ENCODE results near the gene ZNF614. TPM values are rescaled to one million over a fixed set of nuclear protein-coding genes. Genes with fewer than 3 reads are reported as not detected.
"Not testable (repeated sequence)": the region's sequence is repeated elsewhere in the genome, so short reads cannot be mapped to it uniquely, and the experiment has no call there.

ZNF614 gene
- total RNA-seq, 8 experiments from 2014 or later: 10.0 to 12.8 (median 12.0) TPM

- WGBS, 10 experiments: 95 to 100% (median 100%) methylated on average over 1 to 4 of the region's 4 CpGs; no CpG with 5 or more reads in 1 of the 10 experiments
- in situ Hi-C loops (cut with MboI; ENCODE audit: low pct_unique_long_range_greater_than_20kb in 2 of 9, low sequenced_read_pairs in 9 of 9, unreplicated experiment in 9 of 9); H3K27ac ChIP-seq: not testable (repeated sequence)
These were observed 3.7 kb downstream of the ZNF614 start for GRCh38 chr19:52024478-52024877.

GRCh38 chr19:52022193-52022592 lies 6.0 kb downstream of the ZNF614 start:
- Histone ChIP-seq H3K27ac (no peak overlapping the region), H3K4me1 (replicated peaks in 1 of 2) (peaks cover 3% of the 10 kb centered on the region in 2 donors), H3K4me3 (no peak overlapping the region)
- in situ Hi-C loops (cut with MboI; ENCODE audit: low pct_unique_long_range_greater_than_20kb in 2 of 9, low sequenced_read_pairs in 9 of 9, unreplicated experiment in 9 of 9): no loop called here
- no peak for ATAC-seq (replicated peaks in 6 of 8)
- 71 to 100% (median 100%) methylated on average over 1 to 5 of the region's 15 CpGs; no CpG with 5 or more reads in 3 of the 10 experiments for WGBS, 10 experiments

More at GRCh38 chr19:52024478-52024877, 3.7 kb downstream of the ZNF614 start:
- ATAC-seq (replicated peaks in 6 of 8); H3K4me1 ChIP-seq (replicated peaks in 1 of 2); H3K4me3 ChIP-seq: not testable (repeated sequence)

GRCh38 chr19:52020506-52020905 lies 7.7 kb downstream of the ZNF614 start:
- Histone ChIP-seq H3K27ac (no peak overlapping the region), H3K4me3 (no peak overlapping the region), H3K4me1 (replicated peaks in 1 of 2) (no peaks in the 10 kb centered on the region)
- ATAC-seq (replicated peaks in 6 of 8): no peak
- WGBS, 10 experiments: 94 to 100% (median 100%) methylated on average over 1 to 4 of the region's 4 CpGs; no CpG with 5 or more reads in 1 of the 10 experiments
- in situ Hi-C loops (cut with MboI; ENCODE audit: low pct_unique_long_range_greater_than_20kb in 2 of 9, low sequenced_read_pairs in 9 of 9, unreplicated experiment in 9 of 9): no loop called here

GRCh38 chr19:52010674-52011073 lies 17.5 kb downstream of the ZNF614 start:
- no peak overlapping the region for H3K4me3 ChIP-seq
- H3K27ac ChIP-seq: no peak overlapping the region
- no peak for ATAC-seq (replicated peaks in 6 of 8)
- in situ Hi-C loops (cut with MboI; ENCODE audit: low pct_unique_long_range_greater_than_20kb in 2 of 9, low sequenced_read_pairs in 9 of 9, unreplicated experiment in 9 of 9): no loop called here
- WGBS, 10 experiments: 60 to 100% (median 92%) methylated on average over 1 of the region's 1 CpG; no CpG with 5 or more reads in 6 of the 10 experiments
- H3K4me1 ChIP-seq (replicated peaks in 1 of 2): peaks cover 0 to 3% of the 10 kb centered on the region in 2 donors

- peak; percentile 93 to 98 (median 96) for ATAC-seq (replicated peaks in 6 of 8)
- Histone ChIP-seq H3K4me1 (replicated peaks in 1 of 2) (peaks cover 0 to 3% of the 10 kb centered on the region in 2 donors), H3K27ac (peak within 1 kb of the TSS; percentile 73 to 80), H3K4me3 (peak within 1 kb of the TSS; percentile 54 to 95 (median 78))
- WGBS, 10 experiments: 0 to 62% (median 4%) methylated on average over 3 to 19 of the region's 44 CpGs; no CpG with 5 or more reads in 3 of the 10 experiments
- in situ Hi-C loops (cut with MboI; ENCODE audit: low pct_unique_long_range_greater_than_20kb in 2 of 9, low sequenced_read_pairs in 9 of 9, unreplicated experiment in 9 of 9): no loop called here
These were observed 20.2 kb downstream of the ZNF614 start, which contains the start of gene ZNF615 for GRCh38 chr19:52007806-52008557. TSS of gene ZNF615 (minus strand) at chr19:52008211. CDS start at chr19:52003711, 4,500 bp downstream.

GRCh38 chr19:52007451-52007805 lies 20.8 kb downstream of the ZNF614 start:
- no peak overlapping the region for H3K27ac ChIP-seq
- ATAC-seq (replicated peaks in 6 of 8): peak; percentile 13 to 51 (median 42)
- H3K4me3 ChIP-seq: peak overlapping the region; percentile 54 to 95 (median 78)
- 0 to 96% (median 19%) methylated on average over 1 to 6 of the region's 9 CpGs; no CpG with 5 or more reads in 3 of the 10 experiments for WGBS, 10 experiments
- in situ Hi-C loops (cut with MboI; ENCODE audit: low pct_unique_long_range_greater_than_20kb in 2 of 9, low sequenced_read_pairs in 9 of 9, unreplicated experiment in 9 of 9): no loop called here
- H3K4me1 ChIP-seq (replicated peaks in 1 of 2): peaks cover 0 to 3% of the 10 kb centered on the region in 2 donors

GRCh38 chr19:51994048-51994644 lies 34.0 kb downstream of the ZNF614 start:
- in situ Hi-C loops (cut with MboI; ENCODE audit: low pct_unique_long_range_greater_than_20kb in 2 of 9, low sequenced_read_pairs in 9 of 9, unreplicated experiment in 9 of 9): no loop called here
- ATAC-seq (replicated peaks in 6 of 8): no peak
- Histone ChIP-seq H3K4me1 (replicated peaks in 1 of 2) (no peaks in the 10 kb centered on the region), H3K4me3 (no peak overlapping the region), H3K27ac (no peak overlapping the region)
- WGBS, 10 experiments: 73 to 100% (median 93%) methylated on average over 1 to 2 of the region's 2 CpGs; no CpG with 5 or more reads in 5 of the 10 experiments

GRCh38 chr19:51993422-51993821 lies 34.8 kb downstream of the ZNF614 start:
- Histone ChIP-seq H3K4me1 (replicated peaks in 1 of 2) (no peaks in the 10 kb centered on the region), H3K4me3 (no peak overlapping the region), H3K27ac (no peak overlapping the region)
- no peak for ATAC-seq (replicated peaks in 6 of 8)
- in situ Hi-C loops (cut with MboI; ENCODE audit: low pct_unique_long_range_greater_than_20kb in 2 of 9, low sequenced_read_pairs in 9 of 9, unreplicated experiment in 9 of 9): no loop called here
- 78 to 96% (median 90%) methylated on average over 1 to 7 of the region's 10 CpGs; no CpG with 5 or more reads in 2 of the 10 experiments for WGBS, 10 experiments

GRCh38 chr19:51986309-51987291 lies 41.6 kb downstream of the ZNF614 start, which contains the start of gene ZNF350:
TSS of gene ZNF350 (minus strand) at chr19:51986840. CDS start at chr19:51974360, 12,480 bp downstream.
- peak within 1 kb of the TSS; percentile 33 to 46 for H3K27ac ChIP-seq
- WGBS, 10 experiments: 1 to 61% (median 28%) methylated on average over 2 to 28 of the region's 33 CpGs
- ATAC-seq (replicated peaks in 6 of 8): peak; percentile 84 to 100 (median 98)
- in situ Hi-C loops (cut with MboI; ENCODE audit: low pct_unique_long_range_greater_than_20kb in 2 of 9, low sequenced_read_pairs in 9 of 9, unreplicated experiment in 9 of 9): no loop called here
- peaks cover 0 to 5% of the 10 kb centered on the region in 2 donors for H3K4me1 ChIP-seq (replicated peaks in 1 of 2)
- H3K4me3 ChIP-seq: peak within 1 kb of the TSS; percentile 40 to 86 (median 47)

- in situ Hi-C loops (cut with MboI; ENCODE audit: low pct_unique_long_range_greater_than_20kb in 2 of 9, low sequenced_read_pairs in 9 of 9, unreplicated experiment in 9 of 9): no loop called here
- no peak for ATAC-seq (replicated peaks in 6 of 8)
- Histone ChIP-seq H3K4me3 (no peak overlapping the region), H3K4me1 (replicated peaks in 1 of 2) (peaks cover 0 to 5% of the 10 kb centered on the region in 2 donors), H3K27ac (no peak overlapping the region)
- 80 to 85% (median 83%) methylated on average over 1 to 4 of the region's 4 CpGs; no CpG with 5 or more reads in 6 of the 10 experiments for WGBS, 10 experiments
These were observed 44.8 kb downstream of the ZNF614 start for GRCh38 chr19:51983361-51983760.

- 56 to 100% (median 87%) methylated on average over 1 to 3 of the region's 6 CpGs; no CpG with 5 or more reads in 3 of the 10 experiments for WGBS, 10 experiments
- in situ Hi-C loops (cut with MboI; ENCODE audit: low pct_unique_long_range_greater_than_20kb in 2 of 9, low sequenced_read_pairs in 9 of 9, unreplicated experiment in 9 of 9); H3K4me1 ChIP-seq (replicated peaks in 1 of 2); H3K4me3 ChIP-seq; H3K27ac ChIP-seq; ATAC-seq (replicated peaks in 6 of 8): not testable (repeated sequence)
These were observed 47.3 kb downstream of the ZNF614 start for GRCh38 chr19:51980926-51981325.

GRCh38 chr19:51980116-51980736 lies 48.0 kb downstream of the ZNF614 start:
- Histone ChIP-seq H3K27ac (no peak overlapping the region), H3K4me3 (no peak overlapping the region), H3K4me1 (replicated peaks in 1 of 2) (no peaks in the 10 kb centered on the region)
- in situ Hi-C loops (cut with MboI; ENCODE audit: low pct_unique_long_range_greater_than_20kb in 2 of 9, low sequenced_read_pairs in 9 of 9, unreplicated experiment in 9 of 9): no loop called here
- 65 to 98% (median 83%) methylated on average over 2 to 5 of the region's 6 CpGs; no CpG with 5 or more reads in 1 of the 10 experiments for WGBS, 10 experiments
- ATAC-seq (replicated peaks in 6 of 8): peak in 1 of 8 experiments; percentile 21
